ENCODE results near the gene TNFAIP8L1.

Gene TNFAIP8L1

DNA sequence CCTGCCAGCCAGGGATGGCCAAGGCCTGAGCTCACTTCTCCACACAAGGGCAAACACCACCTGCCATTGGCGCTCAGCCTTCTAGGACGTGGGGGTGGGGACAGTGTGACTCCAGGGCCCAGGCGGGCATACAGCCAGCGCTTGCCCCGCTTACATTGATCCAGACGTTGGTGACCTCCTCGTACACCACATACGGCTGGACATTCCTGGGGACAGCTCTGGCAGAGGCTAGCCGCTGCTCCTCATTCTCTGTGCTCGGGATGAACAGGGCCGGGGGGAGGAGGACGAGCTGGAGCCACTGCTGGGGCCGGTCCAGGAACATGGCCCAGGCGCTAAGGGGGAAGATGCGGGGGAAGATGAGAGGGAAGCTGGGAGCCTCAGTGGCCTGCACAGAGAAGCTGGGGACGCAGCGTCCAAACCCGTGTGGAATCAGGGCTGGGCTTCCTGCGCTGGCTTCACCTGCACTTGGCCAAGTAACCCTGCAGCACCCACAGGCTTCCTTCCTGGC lies 56.0 kb downstream of the TNFAIP8L1 start:
- Histone ChIP-seq H2AK5ac (ENCODE audit: low read length, severe bottlenecking) (peak overlapping the region; percentile 28), H3K4me1 (ENCODE audit: control insufficient read depth, insufficient read depth, low read depth, low read length) (peaks cover 38% of the 10 kb centered on the region), H2BK5ac (ENCODE audit: low read depth, low read length, poor library complexity, severe bottlenecking) (no peak overlapping the region), H3K18ac (ENCODE audit: low read depth in 1 of 2, low read length in 2 of 2) (no peak overlapping the region), H3K27ac (ENCODE audit: low read length, poor library complexity, severe bottlenecking) (peak overlapping the region; percentile 89), H4K8ac (ENCODE audit: low read length) (peak overlapping the region; percentile 4), H3K4me3 (ENCODE audit: insufficient read depth in 1 of 2, low read depth in 1 of 2, low read length in 2 of 2) (no peak overlapping the region), H3K9me3 (ENCODE audit: control insufficient read depth, low read length) (no peaks in the 10 kb centered on the region), H3K23ac (ENCODE audit: low read length in 2 of 2) (no peak overlapping the region), H2BK120ac (ENCODE audit: low read depth, low read length) (no peak overlapping the region), H2BK12ac (ENCODE audit: low read length in 2 of 2) (peak overlapping the region in 1 of 2 experiments; percentile 61), H3K27me3 (ENCODE audit: control insufficient read depth in 1 of 2, insufficient read depth in 1 of 2, low read length in 2 of 2) (no peaks in the 10 kb centered on the region), H3K79me1 (replicated peaks; ENCODE audit: low read length, poor library complexity, severe bottlenecking) (peaks cover 38% of the 10 kb centered on the region), H3K4ac (ENCODE audit: low read depth in 1 of 2, low read length in 2 of 2) (no peak overlapping the region), H2BK15ac (ENCODE audit: low read depth, poor library complexity, severe bottlenecking) (no peak overlapping the region), H3K36me3 (ENCODE audit: control insufficient read depth in 1 of 2, insufficient read depth in 2 of 2, low read depth in 1 of 2, low read length in 2 of 2) (peaks cover 77% of the 10 kb centered on the region in 2 experiments), H3K4me2 (ENCODE audit: low read length, poor library complexity, severe bottlenecking) (no peak overlapping the region), H4K91ac (ENCODE audit: low read length) (no peak overlapping the region), H3K9ac (ENCODE audit: low read length) (no peak overlapping the region), H2AFZ (ENCODE audit: low read depth, low read length) (no peak overlapping the region), H3K14ac (ENCODE audit: low read length in 2 of 2) (no peak overlapping the region)
- no peak for DNase-seq
- 98% methylated on average over 19 of the region's 19 CpGs for WGBS

DNA sequence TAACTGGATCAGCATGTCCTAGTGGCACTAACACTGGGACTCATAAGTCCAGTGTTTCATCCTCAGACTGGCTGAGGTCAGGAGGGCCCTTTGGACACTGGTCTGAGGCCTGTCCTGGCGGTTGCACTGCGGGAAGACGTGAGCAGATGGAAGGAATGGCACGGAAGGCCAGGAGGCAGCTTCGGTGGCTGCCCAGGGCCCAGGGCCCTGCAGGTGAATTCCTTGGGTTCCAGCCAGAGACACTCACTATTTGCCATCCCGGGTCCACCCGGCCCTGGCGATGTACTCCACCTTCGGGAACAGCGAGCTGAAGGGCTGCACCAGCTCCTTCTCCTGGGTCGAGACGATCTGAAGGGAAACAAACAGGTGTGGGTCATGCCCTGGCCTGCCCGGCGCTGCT lies 58.0 kb downstream of the TNFAIP8L1 start:
- H2BK15ac ChIP-seq (ENCODE audit: low read depth, poor library complexity, severe bottlenecking) = no peak overlapping the region
- H3K27ac ChIP-seq (ENCODE audit: low read length, poor library complexity, severe bottlenecking) = peak overlapping the region; percentile 71
- H3K14ac ChIP-seq (ENCODE audit: low read length in 2 of 2) = no peak overlapping the region
- peaks cover 39% of the 10 kb centered on the region for H3K4me1 ChIP-seq (ENCODE audit: control insufficient read depth, insufficient read depth, low read depth, low read length)
- no peak overlapping the region for H3K4ac ChIP-seq (ENCODE audit: low read depth in 1 of 2, low read length in 2 of 2)
- 97% methylated on average over 14 of the region's 14 CpGs for WGBS
- H4K91ac ChIP-seq (ENCODE audit: low read length) = no peak overlapping the region
- H4K8ac ChIP-seq (ENCODE audit: low read length) = no peak overlapping the region
- no peak overlapping the region for H3K9ac ChIP-seq (ENCODE audit: low read length)
- H3K36me3 ChIP-seq (ENCODE audit: control insufficient read depth in 1 of 2, insufficient read depth in 2 of 2, low read depth in 1 of 2, low read length in 2 of 2) = peaks cover 78 to 86% of the 10 kb centered on the region in 2 experiments
- DNase-seq = no peak
- H3K23ac ChIP-seq (ENCODE audit: low read length in 2 of 2) = peak overlapping the region in 1 of 2 experiments; percentile 15
- H3K27me3 ChIP-seq (ENCODE audit: control insufficient read depth in 1 of 2, insufficient read depth in 1 of 2, low read length in 2 of 2) = no peaks in the 10 kb centered on the region
- peak overlapping the region; percentile 5 for H2AK5ac ChIP-seq (ENCODE audit: low read length, severe bottlenecking)
- H2BK12ac ChIP-seq (ENCODE audit: low read length in 2 of 2) = peak overlapping the region in 1 of 2 experiments; percentile 26
- no peak overlapping the region for H3K4me3 ChIP-seq (ENCODE audit: insufficient read depth in 1 of 2, low read depth in 1 of 2, low read length in 2 of 2)
- H3K18ac ChIP-seq (ENCODE audit: low read depth in 1 of 2, low read length in 2 of 2) = no peak overlapping the region
- H2BK120ac ChIP-seq (ENCODE audit: low read depth, low read length) = no peak overlapping the region
- no peak overlapping the region for H2BK5ac ChIP-seq (ENCODE audit: low read depth, low read length, poor library complexity, severe bottlenecking)
- H3K9me3 ChIP-seq (ENCODE audit: control insufficient read depth, low read length) = no peaks in the 10 kb centered on the region
- no peak overlapping the region for H2AFZ ChIP-seq (ENCODE audit: low read depth, low read length)
- no peak overlapping the region for H3K4me2 ChIP-seq (ENCODE audit: low read length, poor library complexity, severe bottlenecking)
- H3K79me1 ChIP-seq (replicated peaks; ENCODE audit: low read length, poor library complexity, severe bottlenecking) = peaks cover 44% of the 10 kb centered on the region

DNA sequence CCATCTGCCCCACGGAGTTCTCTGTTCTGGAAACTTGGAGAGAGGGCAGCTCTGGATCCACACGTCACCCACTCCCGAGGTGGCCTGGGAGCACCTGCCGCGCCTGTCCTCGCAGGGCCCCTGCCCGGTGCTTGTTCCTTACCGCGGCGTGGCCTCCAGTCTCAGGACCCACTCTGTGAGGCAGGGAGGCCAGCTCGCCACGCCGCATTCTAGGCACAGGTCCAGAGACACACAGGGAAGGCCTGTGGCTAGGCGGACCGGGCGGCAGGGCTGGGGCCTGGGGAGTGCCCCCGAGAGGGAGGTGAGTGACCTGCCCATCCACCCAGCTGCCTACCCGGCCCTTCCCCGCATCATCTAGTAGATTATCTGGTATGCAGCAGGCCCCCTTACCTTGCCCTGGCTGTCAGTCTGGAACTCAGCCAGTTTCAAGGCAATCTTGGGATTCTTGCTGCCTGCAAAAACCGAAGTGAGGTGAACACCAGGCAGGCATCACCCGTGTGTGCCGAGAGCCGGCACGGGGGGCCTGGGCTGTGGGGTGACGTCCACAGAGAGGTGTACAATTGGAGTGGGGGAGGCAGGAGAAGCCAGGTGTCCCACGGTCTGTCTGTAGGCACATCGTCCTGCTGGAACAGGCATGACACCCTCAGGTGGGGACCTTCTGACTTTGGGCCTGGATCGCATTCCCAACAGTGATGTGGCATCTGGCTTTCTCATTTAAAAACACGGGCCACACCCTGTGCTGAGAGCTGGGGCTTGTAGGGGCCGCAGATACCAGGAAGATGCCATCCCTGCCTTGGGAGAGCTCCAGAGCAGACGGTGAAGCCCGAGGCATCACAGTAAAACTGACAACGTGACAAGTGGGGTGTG lies 60.7 kb downstream of the TNFAIP8L1 start:
- Histone ChIP-seq H3K36me3 (ENCODE audit: control insufficient read depth in 1 of 2, insufficient read depth in 2 of 2, low read depth in 1 of 2, low read length in 2 of 2) (peaks cover 78 to 82% of the 10 kb centered on the region in 2 experiments), H4K91ac (ENCODE audit: low read length) (no peak overlapping the region), H3K9me3 (ENCODE audit: control insufficient read depth, low read length) (no peaks in the 10 kb centered on the region), H3K79me1 (replicated peaks; ENCODE audit: low read length, poor library complexity, severe bottlenecking) (peaks cover 46% of the 10 kb centered on the region), H3K27me3 (ENCODE audit: control insufficient read depth in 1 of 2, insufficient read depth in 1 of 2, low read length in 2 of 2) (no peaks in the 10 kb centered on the region), H3K4me1 (ENCODE audit: control insufficient read depth, insufficient read depth, low read depth, low read length) (peaks cover 39% of the 10 kb centered on the region), H3K14ac (ENCODE audit: low read length in 2 of 2) (no peak overlapping the region), H2BK12ac (ENCODE audit: low read length in 2 of 2) (no peak overlapping the region), H3K4me3 (ENCODE audit: insufficient read depth in 1 of 2, low read depth in 1 of 2, low read length in 2 of 2) (no peak overlapping the region), H3K18ac (ENCODE audit: low read depth in 1 of 2, low read length in 2 of 2) (no peak overlapping the region), H2BK120ac (ENCODE audit: low read depth, low read length) (no peak overlapping the region), H3K27ac (ENCODE audit: low read length, poor library complexity, severe bottlenecking) (no peak overlapping the region), H2AK5ac (ENCODE audit: low read length, severe bottlenecking) (no peak overlapping the region), H3K4me2 (ENCODE audit: low read length, poor library complexity, severe bottlenecking) (no peak overlapping the region), H4K8ac (ENCODE audit: low read length) (no peak overlapping the region), H2BK15ac (ENCODE audit: low read depth, poor library complexity, severe bottlenecking) (no peak overlapping the region), H3K4ac (ENCODE audit: low read depth in 1 of 2, low read length in 2 of 2) (no peak overlapping the region), H2BK5ac (ENCODE audit: low read depth, low read length, poor library complexity, severe bottlenecking) (no peak overlapping the region), H2AFZ (ENCODE audit: low read depth, low read length) (no peak overlapping the region), H3K9ac (ENCODE audit: low read length) (no peak overlapping the region), H3K23ac (ENCODE audit: low read length in 2 of 2) (no peak overlapping the region)
- WGBS = 97% methylated on average over 33 of the region's 33 CpGs
- DNase-seq = no peak

DNA sequence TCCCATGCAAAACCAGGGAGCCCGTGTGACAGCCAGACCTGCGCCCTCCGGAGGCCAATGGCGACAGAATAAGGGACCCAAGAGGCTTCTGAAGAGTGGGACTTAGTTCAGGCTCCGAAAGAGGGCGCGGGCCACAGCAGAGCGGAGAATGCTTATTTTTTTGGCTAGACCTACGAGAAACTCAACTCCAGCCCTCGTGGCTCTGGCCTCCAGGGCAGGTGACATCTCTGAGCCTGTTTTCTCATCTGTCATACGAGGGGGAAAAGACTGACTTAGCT lies 61.3 kb downstream of the TNFAIP8L1 start:
- H2AFZ ChIP-seq (ENCODE audit: low read depth, low read length) = no peak overlapping the region
- WGBS = 93% methylated on average over 11 of the region's 11 CpGs
- H3K18ac ChIP-seq (ENCODE audit: low read depth in 1 of 2, low read length in 2 of 2) = no peak overlapping the region
- H2BK12ac ChIP-seq (ENCODE audit: low read length in 2 of 2) = no peak overlapping the region
- no peaks in the 10 kb centered on the region for H3K9me3 ChIP-seq (ENCODE audit: control insufficient read depth, low read length)
- H3K9ac ChIP-seq (ENCODE audit: low read length) = no peak overlapping the region
- DNase-seq = no peak
- H3K23ac ChIP-seq (ENCODE audit: low read length in 2 of 2) = no peak overlapping the region
- H3K79me1 ChIP-seq (replicated peaks; ENCODE audit: low read length, poor library complexity, severe bottlenecking) = peaks cover 43% of the 10 kb centered on the region
- peaks cover 38% of the 10 kb centered on the region for H3K4me1 ChIP-seq (ENCODE audit: control insufficient read depth, insufficient read depth, low read depth, low read length)
- H3K27ac ChIP-seq (ENCODE audit: low read length, poor library complexity, severe bottlenecking) = no peak overlapping the region
- H3K4me3 ChIP-seq (ENCODE audit: insufficient read depth in 1 of 2, low read depth in 1 of 2, low read length in 2 of 2) = no peak overlapping the region
- no peak overlapping the region for H2BK15ac ChIP-seq (ENCODE audit: low read depth, poor library complexity, severe bottlenecking)
- no peak overlapping the region for H3K4me2 ChIP-seq (ENCODE audit: low read length, poor library complexity, severe bottlenecking)
- H2AK5ac ChIP-seq (ENCODE audit: low read length, severe bottlenecking) = no peak overlapping the region
- H2BK120ac ChIP-seq (ENCODE audit: low read depth, low read length) = no peak overlapping the region
- H3K4ac ChIP-seq (ENCODE audit: low read depth in 1 of 2, low read length in 2 of 2) = no peak overlapping the region
- H4K91ac ChIP-seq (ENCODE audit: low read length) = no peak overlapping the region
- H3K36me3 ChIP-seq (ENCODE audit: control insufficient read depth in 1 of 2, insufficient read depth in 2 of 2, low read depth in 1 of 2, low read length in 2 of 2) = peaks cover 72 to 82% of the 10 kb centered on the region in 2 experiments
- no peak overlapping the region for H2BK5ac ChIP-seq (ENCODE audit: low read depth, low read length, poor library complexity, severe bottlenecking)
- H4K8ac ChIP-seq (ENCODE audit: low read length) = no peak overlapping the region
- no peak overlapping the region for H3K14ac ChIP-seq (ENCODE audit: low read length in 2 of 2)
- H3K27me3 ChIP-seq (ENCODE audit: control insufficient read depth in 1 of 2, insufficient read depth in 1 of 2, low read length in 2 of 2) = no peaks in the 10 kb centered on the region
